Smooth muscle cell (in vitro differentiated cells): ENCODE data around the gene FGF14. TPM values are rescaled to one million over a fixed set of nuclear protein-coding genes. Genes with fewer than 3 reads are reported as not detected.

Experiments
- DNase-seq: peaks from one replicate; lab custom pipeline; 2025; ENCODE audit not compliant: unreplicated experiment; lab: John Stamatoyannopoulos, UW
- H2AFZ ChIP-seq: fragments of 200-600 bp; sonication (generic); 2 replicates; pipeline ENCODE4 v1.6.0; 2016; ENCODE audit warnings: antibody characterized with exemption, low read depth, mild to moderate bottlenecking
- H3F3A ChIP-seq: fragments of 200-600 bp; sonication (generic); 2 replicates; pipeline ENCODE4 v1.6.0; 2017; ENCODE audit warnings: antibody characterized with exemption, low read depth
- H3K27ac ChIP-seq: fragments of 200-600 bp; sonication (generic); 2 replicates; pipeline ENCODE4 v1.5.1; 2016; ENCODE audit warnings: low read depth, mild to moderate bottlenecking
- H3K27me3 ChIP-seq: fragments of 200-600 bp; sonication (generic); 2 replicates; pipeline ENCODE4 v1.6.1; 2016; ENCODE audit warnings: low read depth, mild to moderate bottlenecking
- H3K36me3 ChIP-seq: fragments of 200-600 bp; sonication (generic); 2 replicates; pipeline ENCODE4 v1.5.1; 2016; ENCODE audit warnings: low read depth
- H3K4me1 ChIP-seq: fragments of 200-600 bp; sonication (generic); 2 replicates; pipeline ENCODE4 v1.5.1; 2016; ENCODE audit warnings: low read depth
- H3K4me2 ChIP-seq: fragments of 200-600 bp; sonication (generic); 2 replicates; pipeline ENCODE4 v1.6.0; 2016; ENCODE audit warnings: mild to moderate bottlenecking
- H3K4me3 ChIP-seq: fragments of 200-600 bp; sonication (generic); 2 replicates; pipeline ENCODE4 v1.5.1; 2016; ENCODE audit warnings: mild to moderate bottlenecking
- H3K79me2 ChIP-seq: fragments of 200-600 bp; sonication (generic); 2 replicates; pipeline ENCODE4 v1.6.0; 2016; ENCODE audit warnings: low read depth, mild to moderate bottlenecking
- H3K9ac ChIP-seq: fragments of 200-600 bp; sonication (generic); 2 replicates; pipeline ENCODE4 v1.6.0; 2016; ENCODE audit warnings: low read depth
- H3K9me3 ChIP-seq: fragments of 200-600 bp; sonication (generic); replicated peaks from 2 replicates; pipeline ENCODE4 v1.5.1; 2016; ENCODE audit warnings: low read depth
- H4K20me1 ChIP-seq: fragments of 200-600 bp; sonication (generic); 2 replicates; pipeline ENCODE4 v1.6.0; 2016; ENCODE audit warnings: low read depth
- CTCF ChIP-seq: fragments of 200-600 bp; sonication (generic); IDR thresholded peaks from 2 replicates; pipeline ENCODE4 v1.5.1; 2017; ENCODE audit warnings: borderline replicate concordance, mild to moderate bottlenecking, antibody characterized with exemption; ENCODE audit not compliant: insufficient read depth, poor library complexity, severe bottlenecking
- WGBS: methylation state at CpG from one replicate; pipeline ENCODE4 v1.1.7; 2016; ENCODE audit warnings: low lambda C conversion rate; 5-methylcytosine and 5-hydroxymethylcytosine counted together
- polyA plus RNA-seq: library from polyadenylated mRNA; unstranded; fragments of >200 nt; fragmentation: Nextera tagmentation; extraction: Ambion mirVana; gene quantifications from 2 replicates; pipeline ENCODE4 v1.2.1, GENCODE V29; 2016
- total RNA-seq: library from RNA; depleted of rRNA; stranded (reverse); fragments of >200 nt; gene quantifications from 2 replicates; pipeline ENCODE4 v1.2.3, GENCODE V29; 2014

FGF14 gene
- total and polyA plus RNA-seq, 2 experiments from 2014 or later = 0.23 TPM; not detected in 1

GRCh38 chr13:101982903-101983302 is 418.9 kb downstream of the FGF14 start:
- Histone ChIP-seq H3K9ac (no peak overlapping the region), H3K27ac (no peak overlapping the region), H4K20me1 (no peaks in the 10 kb centered on the region), H3K79me2 (no peaks in the 10 kb centered on the region), H3K36me3 (no peaks in the 10 kb centered on the region), H3K4me3 (no peak overlapping the region), H3K4me1 (no peaks in the 10 kb centered on the region), H3K4me2 (no peak overlapping the region), H3F3A (no peaks in the 10 kb centered on the region), H3K9me3 (no peaks in the 10 kb centered on the region), H2AFZ (no peak overlapping the region), H3K27me3 (no peaks in the 10 kb centered on the region)
- no peak for DNase-seq
- TF ChIP-seq CTCF = no peak

GRCh38 chr13:101979825-101980224 is 422.0 kb downstream of the FGF14 start:
- Histone ChIP-seq H3K4me2 (no peak overlapping the region), H2AFZ (no peak overlapping the region), H3K4me1 (no peaks in the 10 kb centered on the region), H3K4me3 (no peak overlapping the region), H3K36me3 (no peaks in the 10 kb centered on the region), H3K9me3 (no peaks in the 10 kb centered on the region), H3K9ac (no peak overlapping the region), H3F3A (no peaks in the 10 kb centered on the region), H3K79me2 (no peaks in the 10 kb centered on the region), H3K27ac (no peak overlapping the region), H3K27me3 (no peaks in the 10 kb centered on the region), H4K20me1 (no peaks in the 10 kb centered on the region)
- DNase-seq = no peak
- 55% methylated on average over 3 of the region's 3 CpGs for WGBS
- no peak for TF ChIP-seq CTCF

GRCh38 chr13:101978552-101979315 is 423.1 kb downstream of the FGF14 start:
- Histone ChIP-seq H3F3A (no peaks in the 10 kb centered on the region), H3K4me3 (no peak overlapping the region), H3K27me3 (no peaks in the 10 kb centered on the region), H3K4me2 (no peak overlapping the region), H4K20me1 (no peaks in the 10 kb centered on the region), H3K9me3 (no peaks in the 10 kb centered on the region), H3K79me2 (no peaks in the 10 kb centered on the region), H3K27ac (no peak overlapping the region), H2AFZ (no peak overlapping the region), H3K36me3 (no peaks in the 10 kb centered on the region), H3K9ac (no peak overlapping the region), H3K4me1 (no peaks in the 10 kb centered on the region)
- WGBS = 85% methylated on average over 5 of the region's 5 CpGs
- no peak for TF ChIP-seq CTCF
- no peak for DNase-seq

GRCh38 chr13:101977475-101977874 is 424.4 kb downstream of the FGF14 start:
- WGBS = 80% methylated on average over 3 of the region's 3 CpGs
- Histone ChIP-seq H4K20me1 (no peaks in the 10 kb centered on the region), H3K9me3 (no peaks in the 10 kb centered on the region), H3K4me1 (no peaks in the 10 kb centered on the region), H3F3A (no peaks in the 10 kb centered on the region), H3K4me2 (no peak overlapping the region), H3K79me2 (no peaks in the 10 kb centered on the region), H3K36me3 (no peaks in the 10 kb centered on the region), H3K4me3 (no peak overlapping the region), H3K27ac (no peak overlapping the region), H3K27me3 (no peaks in the 10 kb centered on the region), H3K9ac (no peak overlapping the region), H2AFZ (no peak overlapping the region)
- TF ChIP-seq CTCF = no peak
- DNase-seq = no peak
